NB4 (cell line): ENCODE data around the gene FMN2.

ENCODE experiments used
- POLR2A ChIP-seq: IDR thresholded peaks from 2 replicates; pipeline ENCODE4 v1.6.1; 2011; ENCODE audit warnings: mild to moderate bottlenecking; ENCODE audit not compliant: insufficient read length; ENCODE audit errors: extremely low read depth
- TF ChIP-seq, protein P1 (sequence below): IDR thresholded peaks from one replicate; pipeline ENCODE4 v1.5.1; 2012; ENCODE audit warnings: low read depth, low read length

DNA sequence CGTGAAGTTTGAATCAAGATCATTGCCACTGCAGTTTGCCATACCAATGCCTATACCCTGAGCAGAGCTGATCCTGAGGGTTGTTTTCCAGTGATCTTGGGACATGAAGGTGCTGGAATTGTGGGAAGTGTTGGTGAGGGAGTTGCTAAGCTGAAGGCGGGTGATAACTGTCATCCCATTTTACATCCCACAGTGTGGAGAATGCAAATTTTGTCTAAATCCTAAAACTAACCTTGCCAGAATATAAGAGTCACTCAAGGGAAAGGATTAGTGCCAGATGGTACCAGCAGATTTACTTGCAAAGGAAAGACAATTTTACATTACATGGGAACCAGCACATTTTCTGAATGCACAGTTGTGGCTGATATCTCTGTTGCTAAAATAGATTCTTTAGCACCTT lies 78.6 kb downstream of the FMN2 start:
- TF ChIP-seq, protein P1, sequence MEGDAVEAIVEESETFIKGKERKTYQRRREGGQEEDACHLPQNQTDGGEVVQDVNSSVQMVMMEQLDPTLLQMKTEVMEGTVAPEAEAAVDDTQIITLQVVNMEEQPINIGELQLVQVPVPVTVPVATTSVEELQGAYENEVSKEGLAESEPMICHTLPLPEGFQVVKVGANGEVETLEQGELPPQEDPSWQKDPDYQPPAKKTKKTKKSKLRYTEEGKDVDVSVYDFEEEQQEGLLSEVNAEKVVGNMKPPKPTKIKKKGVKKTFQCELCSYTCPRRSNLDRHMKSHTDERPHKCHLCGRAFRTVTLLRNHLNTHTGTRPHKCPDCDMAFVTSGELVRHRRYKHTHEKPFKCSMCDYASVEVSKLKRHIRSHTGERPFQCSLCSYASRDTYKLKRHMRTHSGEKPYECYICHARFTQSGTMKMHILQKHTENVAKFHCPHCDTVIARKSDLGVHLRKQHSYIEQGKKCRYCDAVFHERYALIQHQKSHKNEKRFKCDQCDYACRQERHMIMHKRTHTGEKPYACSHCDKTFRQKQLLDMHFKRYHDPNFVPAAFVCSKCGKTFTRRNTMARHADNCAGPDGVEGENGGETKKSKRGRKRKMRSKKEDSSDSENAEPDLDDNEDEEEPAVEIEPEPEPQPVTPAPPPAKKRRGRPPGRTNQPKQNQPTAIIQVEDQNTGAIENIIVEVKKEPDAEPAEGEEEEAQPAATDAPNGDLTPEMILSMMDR, result no peak
- TF ChIP-seq POLR2A, result no peak
